ENCODE data around the gene MARK1.

The MARK1 gene

GRCh38 chr1:220528679-220529501 lies 954 bp downstream of the MARK1 start:
- DNase-seq: peak in 29 of 56 donors; percentile 14 to 73 (median 42)

GRCh38 chr1:220529521-220530020 lies 1.6 kb downstream of the MARK1 start:
- DNase-seq: peak in 1 of 56 donors; percentile 50

DNA sequence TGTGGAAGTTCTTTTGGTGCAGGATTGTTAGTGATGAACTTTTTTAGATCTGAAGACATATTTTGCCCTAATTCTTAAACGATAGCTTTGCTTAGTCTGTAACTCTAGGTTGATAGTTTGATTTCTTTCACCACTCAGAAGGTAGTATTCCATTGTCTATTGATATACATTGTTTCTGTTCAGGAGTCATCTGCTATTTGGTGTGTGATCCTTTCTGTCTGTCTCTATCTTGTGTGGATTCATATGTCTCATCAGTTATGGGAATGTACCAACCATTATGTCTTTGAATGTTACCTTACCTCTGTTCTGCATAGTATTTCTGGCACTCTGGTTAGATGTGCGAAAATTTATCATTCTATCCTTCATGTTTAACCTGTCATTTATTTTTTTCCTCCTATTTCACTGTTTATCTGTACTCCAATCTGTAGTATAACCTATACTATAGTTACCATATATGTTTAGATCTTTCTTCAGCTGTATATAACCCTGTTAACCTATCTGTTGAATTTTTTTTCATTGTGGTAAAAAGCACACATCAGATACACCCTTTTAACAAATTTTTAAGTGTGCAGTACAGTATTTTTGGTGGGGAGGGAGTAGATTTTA lies 5.7 kb downstream of the MARK1 start:
- no peak for DNase-seq

DNA sequence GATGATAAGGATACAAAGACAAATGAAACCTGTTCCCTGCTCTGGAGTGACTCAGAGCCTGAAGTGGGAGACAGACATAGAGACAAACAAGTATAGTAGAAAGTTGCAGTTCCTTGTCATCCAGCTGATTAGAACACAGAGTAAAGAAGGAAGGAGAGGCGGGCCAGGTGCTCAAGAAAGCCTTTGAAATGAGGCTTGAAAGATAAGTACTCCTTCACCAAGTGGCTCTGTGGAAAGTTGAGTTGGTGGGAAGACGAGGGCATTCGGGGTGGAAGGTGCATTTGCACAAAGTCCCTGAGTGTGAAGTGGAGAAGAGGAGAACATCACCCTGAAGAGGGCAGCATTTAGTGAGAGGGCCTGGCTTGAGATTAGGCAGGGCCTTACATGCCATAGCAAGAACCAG lies 17.0 kb downstream of the MARK1 start:
- DNase-seq: peak in 8 of 56 donors; percentile 9 to 39 (median 22)

- peak in 1 of 56 donors; percentile 10 for DNase-seq
These were observed 23.0 kb downstream of the MARK1 start for GRCh38 chr1:220550811-220551399.

GRCh38 chr1:220551718-220552117 lies 23.8 kb downstream of the MARK1 start:
- DNase-seq: no peak

GRCh38 chr1:220552672-220553260 lies 24.8 kb downstream of the MARK1 start:
- DNase-seq: peak in 3 of 56 donors; percentile 11 to 44 (median 16)

GRCh38 chr1:220556641-220557040 lies 28.7 kb downstream of the MARK1 start:
- no peak for DNase-seq

DNA sequence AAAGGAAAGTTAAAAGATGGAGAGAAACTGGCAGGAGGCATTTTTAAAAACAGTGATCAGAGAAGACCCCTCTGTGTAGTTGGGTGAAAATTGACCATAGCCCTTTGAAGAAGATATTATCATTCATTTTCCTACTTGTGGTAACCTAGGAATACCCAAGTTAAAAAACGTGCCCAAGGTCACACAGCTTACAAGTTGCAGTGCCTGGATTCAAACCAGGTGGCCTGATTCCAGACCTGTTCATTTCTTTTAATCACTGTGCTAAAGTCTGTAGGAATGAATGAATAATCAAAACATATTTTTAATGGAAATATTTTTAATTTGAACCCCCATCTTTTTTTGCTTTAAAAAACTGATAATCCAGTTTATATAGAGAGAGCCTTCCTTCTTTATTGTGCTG lies 35.6 kb downstream of the MARK1 start:
- DNase-seq: no peak

GRCh38 chr1:220564216-220564615 lies 36.3 kb downstream of the MARK1 start:
- peak in 1 of 56 donors; percentile 1 for DNase-seq

GRCh38 chr1:220565670-220566069 lies 37.7 kb downstream of the MARK1 start:
- DNase-seq: no peak

GRCh38 chr1:220566869-220567268 lies 38.9 kb downstream of the MARK1 start:
- no peak for DNase-seq

GRCh38 chr1:220572416-220572815 lies 44.5 kb downstream of the MARK1 start:
- DNase-seq: no peak

- DNase-seq: no peak
These were observed 45.9 kb downstream of the MARK1 start for GRCh38 chr1:220573836-220574235.

DNA sequence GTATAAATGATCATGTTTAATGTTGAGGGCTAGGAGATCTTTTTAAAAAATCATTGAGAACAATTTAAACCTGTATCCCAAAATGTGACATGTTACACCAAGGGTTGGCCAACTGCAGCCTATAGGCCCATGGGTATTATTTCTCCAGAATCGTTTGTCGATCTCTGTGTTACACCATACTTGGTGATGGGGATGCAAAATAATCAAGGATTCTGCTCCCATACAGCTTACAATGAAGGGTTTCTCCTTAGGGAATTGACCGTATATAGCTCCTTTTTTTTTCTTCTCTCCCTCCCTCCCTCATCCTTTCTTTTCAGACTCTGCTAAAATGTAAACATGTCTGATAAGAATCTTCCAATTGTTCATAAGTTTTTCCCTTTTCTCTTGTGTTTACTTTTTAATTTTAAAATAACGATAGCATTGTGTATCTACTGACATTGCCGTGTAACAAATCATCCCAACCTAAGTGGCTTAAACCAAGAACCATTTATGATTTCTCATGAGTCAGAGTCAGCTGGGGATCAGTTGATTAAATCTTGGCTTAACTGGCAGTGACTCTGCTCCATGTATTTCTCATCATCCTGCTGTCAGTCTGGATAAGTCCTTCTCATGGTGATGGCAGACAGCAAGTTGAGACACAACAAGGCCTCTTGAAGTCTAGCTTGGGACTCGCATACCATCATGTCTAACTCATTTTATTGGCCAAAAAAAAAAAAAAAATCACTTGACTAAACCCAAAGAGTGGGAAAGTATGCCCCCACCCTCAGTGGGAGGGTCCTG lies 48.0 kb downstream of the MARK1 start:
- DNase-seq: no peak

- DNase-seq: no peak
These were observed 50.0 kb downstream of the MARK1 start for GRCh38 chr1:220577926-220578325.

GRCh38 chr1:220579317-220579716 lies 51.4 kb downstream of the MARK1 start:
- no peak for DNase-seq

- DNase-seq: no peak
These were observed 64.8 kb downstream of the MARK1 start for GRCh38 chr1:220592714-220593113.

GRCh38 chr1:220594356-220594755 lies 66.4 kb downstream of the MARK1 start:
- no peak for DNase-seq

DNA sequence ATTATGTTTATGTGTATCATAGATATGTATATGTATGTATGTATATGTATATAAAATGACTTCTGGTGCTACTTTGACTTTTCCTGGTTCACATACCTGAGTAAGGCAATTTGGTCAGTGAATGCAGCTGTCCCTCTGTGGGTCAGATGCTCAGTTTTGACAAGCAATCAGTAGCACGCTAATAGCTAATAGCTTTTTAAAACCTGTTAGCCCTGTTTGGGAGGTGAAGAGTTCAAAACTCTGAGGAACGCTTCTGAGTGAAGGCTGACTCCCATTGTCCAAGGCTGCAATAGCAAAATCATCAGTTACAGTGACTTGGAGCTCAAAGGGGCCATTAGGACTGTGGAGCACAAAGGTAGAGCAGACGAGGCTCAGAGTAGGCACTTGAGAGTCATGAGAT lies 67.2 kb downstream of the MARK1 start:
- DNase-seq: no peak

DNA sequence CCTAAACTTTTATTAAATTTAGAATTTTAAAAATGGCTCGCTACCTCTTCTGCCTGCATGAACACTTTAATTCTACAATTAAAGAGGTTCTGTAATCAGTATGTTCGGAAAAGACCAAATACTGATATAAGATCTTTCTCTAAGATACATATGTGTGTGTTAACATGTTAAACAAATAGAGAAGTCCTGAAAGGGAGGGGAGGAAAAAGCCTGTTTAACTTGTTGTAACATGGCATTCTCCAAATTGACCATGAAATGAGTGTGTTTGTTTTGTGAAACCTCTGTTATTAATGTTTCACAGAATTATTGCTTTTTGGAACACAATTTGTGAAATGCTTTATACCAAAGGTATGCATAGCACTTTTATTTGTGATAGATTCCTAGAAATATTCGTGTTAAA lies 77.0 kb downstream of the MARK1 start:
- no peak for DNase-seq
